Endothelial cell of umbilical vein (primary cell): ENCODE measurements around the gene PNCK. TPM values are rescaled to one million over a fixed set of nuclear protein-coding genes. Genes with fewer than 3 reads are reported as not detected.
"Not testable (repeated sequence)": the region's sequence is repeated elsewhere in the genome, so short reads cannot be mapped to it uniquely, and the experiment has no call there.

Experiments used
- BruUV-seq: library from RNA; stranded (reverse); fragments of 400-500 nt; replicated peaks from 2 replicates; lab custom pipeline; 2021; lab: Mats Ljungman, UMichigan
- CTCF ChIA-PET: fragments of 300-600, 350-600 bp; sonication (Branson Sonifier 250); formaldehyde crosslinking; loops from one replicate; lab custom pipeline; 2021; ENCODE audit warnings: antibody characterized with exemption, inconsistent platforms; lab: Charles Lee
- POLR2A ChIA-PET: fragments of 300-600, 350-600 bp; sonication (Branson Sonifier 250); formaldehyde crosslinking; loops from one replicate; lab custom pipeline; 2021; ENCODE audit warnings: antibody characterized with exemption, inconsistent platforms; lab: Charles Lee
- DNase-seq: peaks from one replicate; pipeline ENCODE4 v3.0.0-alpha.2; 2011; ENCODE audit warnings: low read depth, low spot score
- FAIRE-seq: peaks from 2 replicates; lab custom pipeline; 2011; peaks lifted over from hg19 to GRCh38; lab: Jason Lieb, UNC
- H2AFZ ChIP-seq: 2 replicates; pipeline ENCODE4 v1.6.0; 2012; ENCODE audit warnings: low read depth, low read length, control low read depth, inconsistent platforms
- H3K27ac ChIP-seq: 2 replicates; pipeline ENCODE4 v1.5.1; 2011; ENCODE audit warnings: low read depth, mild to moderate bottlenecking, control low read depth, low read length, moderate library complexity; ENCODE audit not compliant: insufficient read depth
- H3K27me3 ChIP-seq, 2 experiments: 2 replicates each; pipeline versions ENCODE4 v1.6.0 to v1.6.1; 2011; ENCODE audit warnings: low read length in 2 of 2, mixed read lengths in 1 of 2; ENCODE audit not compliant: control insufficient read depth in 2 of 2, insufficient read depth in 2 of 2
- H3K36me3 ChIP-seq, 2 experiments: 2 replicates in 1 of 2; 3 replicates in 1 of 2; pipeline ENCODE4 v1.5.1; 2011; ENCODE audit warnings: low read length in 2 of 2, mild to moderate bottlenecking in 1 of 2, moderate library complexity in 1 of 2; ENCODE audit not compliant: control insufficient read depth in 2 of 2, insufficient read depth in 2 of 2; ENCODE audit errors: extremely low read depth in 1 of 2
- H3K4me1 ChIP-seq: 3 replicates; pipeline ENCODE4 v1.5.1; 2011; ENCODE audit warnings: mild to moderate bottlenecking, low read length; ENCODE audit not compliant: control insufficient read depth, insufficient read depth; ENCODE audit errors: extremely low read depth
- H3K4me2 ChIP-seq: 2 replicates; pipeline ENCODE4 v1.6.1; 2011; ENCODE audit warnings: low read length, control low read depth, mixed read lengths; ENCODE audit not compliant: insufficient read depth
- H3K4me3 ChIP-seq, 3 experiments: fragments of 200-600 bp in 1 of 3; sonication (generic), shearing (Covaris generic) in 1 of 3; replicated peaks in 1 of 3; 2 replicates each; pipeline ENCODE4 v1.5.1; 2011 to 2016; ENCODE audit warnings: control low read depth in 3 of 3, low read length in 3 of 3, mild to moderate bottlenecking in 2 of 3, inconsistent platforms in 1 of 3, low read depth in 1 of 3, moderate library complexity in 1 of 3; ENCODE audit not compliant: insufficient read depth in 1 of 3
- H3K79me2 ChIP-seq: 2 replicates; pipeline ENCODE4 v1.6.0; 2012; ENCODE audit warnings: low read length, inconsistent platforms; ENCODE audit not compliant: control insufficient read depth, insufficient read depth
- H3K9ac ChIP-seq: replicated peaks from 2 replicates; pipeline ENCODE3; 2011; ENCODE audit warnings: low read length, control low read depth; ENCODE audit not compliant: insufficient read depth; ENCODE audit errors: extremely low read depth
- H3K9me1 ChIP-seq: replicated peaks from 3 replicates; pipeline ENCODE4 v1.6.0; 2011; ENCODE audit warnings: mild to moderate bottlenecking, low read length; ENCODE audit not compliant: control insufficient read depth, insufficient read depth; ENCODE audit errors: extremely low read depth
- H3K9me3 ChIP-seq: replicated peaks from 2 replicates; pipeline ENCODE4 v1.5.1; 2012; ENCODE audit warnings: low read length, inconsistent platforms; ENCODE audit not compliant: control insufficient read depth, insufficient read depth
- H4K20me1 ChIP-seq: replicated peaks from 2 replicates; pipeline ENCODE3; 2011; ENCODE audit warnings: mild to moderate bottlenecking, low read length; ENCODE audit not compliant: control insufficient read depth, insufficient read depth; ENCODE audit errors: extremely low read depth
- EZH2 ChIP-seq: IDR thresholded peaks from 2 replicates; pipeline ENCODE4 v1.6.1; 2012; ENCODE audit warnings: borderline replicate concordance, low read depth, mild to moderate bottlenecking, moderate library complexity, low read length, inconsistent platforms; ENCODE audit not compliant: severe bottlenecking
- FOS ChIP-seq: IDR thresholded peaks from 2 replicates; pipeline ENCODE4 v1.6.1; 2011; ENCODE audit warnings: mild to moderate bottlenecking, low read length, moderate library complexity, borderline replicate concordance; ENCODE audit not compliant: insufficient read depth
- GATA2 ChIP-seq: IDR thresholded peaks from 2 replicates; pipeline ENCODE4 v1.7.0; 2011; ENCODE audit warnings: low read depth, mild to moderate bottlenecking, moderate library complexity, mixed read lengths, low read length; ENCODE audit not compliant: insufficient read length, insufficient read depth
- JUN ChIP-seq: IDR thresholded peaks from 2 replicates; pipeline ENCODE4 v1.6.1; 2011; ENCODE audit warnings: borderline replicate concordance, low read depth; ENCODE audit not compliant: insufficient read length, insufficient read depth
- MAX ChIP-seq: IDR thresholded peaks from 2 replicates; pipeline ENCODE4 v1.6.1; 2011; ENCODE audit not compliant: insufficient read depth, insufficient read length
- MYC ChIP-seq: IDR thresholded peaks from one replicate; pipeline ENCODE4 v1.6.1; 2011; ENCODE audit warnings: mild to moderate bottlenecking, low read depth, low read length
- POLR2A ChIP-seq: IDR thresholded peaks from 2 replicates; pipeline ENCODE4 v1.6.1; 2012; ENCODE audit warnings: low read depth, mild to moderate bottlenecking, control low read depth, low read length
- POLR2AphosphoS5 ChIP-seq: IDR thresholded peaks from 2 replicates; pipeline ENCODE4 v1.6.1; 2012; ENCODE audit warnings: low read depth, mild to moderate bottlenecking, control low read depth, low read length, moderate library complexity; ENCODE audit not compliant: insufficient read depth
- dilution Hi-C: fragments of 300-500 bp; cut with MboI; formaldehyde crosslinking; loops from one replicate; pipeline ENCODE4 v1.15.0; 2019; ENCODE audit warnings: low sequenced_read_pairs; ENCODE audit not compliant: extremely low pct_ligation_motif_present
- intact Hi-C: fragments of 100-400 bp; cut with micrococcal nuclease; formaldehyde crosslinking; loops from one replicate; pipeline ENCODE4 v1.10.0; 2022
- polyA plus RNA-seq, 4 experiments: library from polyadenylated mRNA; depleted of rRNA in 3 of 4; stranded (reverse) in 3 of 4; unstranded in 1 of 4; fragments of >200 nt; gene quantifications; 2 replicates each; pipeline versions ENCODE4 v1.2.1 to v1.2.3, GENCODE V29; 2011 to 2012; ENCODE audit warnings: missing spikeins in 1 of 4
- total RNA-seq: library from RNA; stranded (reverse); gene quantifications from 2 replicates; pipeline ENCODE4 v1.2.3, GENCODE V29; 2021
- TF ChIP-seq, protein P1 (sequence below), 2 donors: IDR thresholded peaks; 1 replicate in 1 of 2; 2 replicates in 1 of 2; pipeline ENCODE4 v1.5.1; 2011; ENCODE audit warnings: low read length in 2 of 2, mild to moderate bottlenecking in 2 of 2, moderate library complexity in 2 of 2, control low read depth in 1 of 2, inconsistent platforms in 1 of 2, low read depth in 1 of 2; ENCODE audit not compliant: insufficient read depth in 1 of 2; ENCODE audit errors: extremely low read depth in 1 of 2

The PNCK gene
- total and polyA plus RNA-seq, 2 donors (not counting 3 experiments of a cell fraction or from before 2014, with no cell fraction given) = 0.12 TPM; not detected in 1

GRCh38 chrX:153694256-153694655, 20.6 kb upstream of the PNCK start:
- H3K4me3 ChIP-seq, H4K20me1 ChIP-seq, FAIRE-seq, H3K9me1 ChIP-seq, H3K9ac ChIP-seq, H2AFZ ChIP-seq, H3K4me2 ChIP-seq, H3K27ac ChIP-seq, intact Hi-C loops, CTCF ChIA-PET, POLR2A ChIA-PET, BruUV-seq, H3K36me3 ChIP-seq, DNase-seq, H3K79me2 ChIP-seq, dilution Hi-C loops, H3K27me3 ChIP-seq, H3K9me3 ChIP-seq, H3K4me1 ChIP-seq: not testable (repeated sequence)

- Histone ChIP-seq H3K9ac (no peak overlapping the region), H3K4me1 (peaks cover 4% of the 10 kb centered on the region), H2AFZ (no peak overlapping the region), H3K27ac (no peak overlapping the region), H3K9me3 (no peaks in the 10 kb centered on the region), H3K79me2 (no peaks in the 10 kb centered on the region), H3K4me2 (no peak overlapping the region), H3K27me3 (no peaks in the 10 kb centered on the region), H3K9me1 (no peaks in the 10 kb centered on the region), H4K20me1 (no peaks in the 10 kb centered on the region), H3K36me3 (peaks cover 0 to 3% of the 10 kb centered on the region in 2 experiments), H3K4me3 (no peak overlapping the region)
- CTCF ChIA-PET = no interaction called here
- dilution Hi-C loops = no loop called here
- no peak for FAIRE-seq
- POLR2A ChIA-PET = no interaction called here
- DNase-seq = no peak
- BruUV-seq = no TSS peak
- intact Hi-C loops = no loop called here
- TF ChIP-seq MYC (no peak), POLR2AphosphoS5 (no peak), FOS (no peak), EZH2 (no peak), JUN (no peak), MAX (no peak), GATA2 (no peak), POLR2A (no peak)
- TF ChIP-seq, protein P1, sequence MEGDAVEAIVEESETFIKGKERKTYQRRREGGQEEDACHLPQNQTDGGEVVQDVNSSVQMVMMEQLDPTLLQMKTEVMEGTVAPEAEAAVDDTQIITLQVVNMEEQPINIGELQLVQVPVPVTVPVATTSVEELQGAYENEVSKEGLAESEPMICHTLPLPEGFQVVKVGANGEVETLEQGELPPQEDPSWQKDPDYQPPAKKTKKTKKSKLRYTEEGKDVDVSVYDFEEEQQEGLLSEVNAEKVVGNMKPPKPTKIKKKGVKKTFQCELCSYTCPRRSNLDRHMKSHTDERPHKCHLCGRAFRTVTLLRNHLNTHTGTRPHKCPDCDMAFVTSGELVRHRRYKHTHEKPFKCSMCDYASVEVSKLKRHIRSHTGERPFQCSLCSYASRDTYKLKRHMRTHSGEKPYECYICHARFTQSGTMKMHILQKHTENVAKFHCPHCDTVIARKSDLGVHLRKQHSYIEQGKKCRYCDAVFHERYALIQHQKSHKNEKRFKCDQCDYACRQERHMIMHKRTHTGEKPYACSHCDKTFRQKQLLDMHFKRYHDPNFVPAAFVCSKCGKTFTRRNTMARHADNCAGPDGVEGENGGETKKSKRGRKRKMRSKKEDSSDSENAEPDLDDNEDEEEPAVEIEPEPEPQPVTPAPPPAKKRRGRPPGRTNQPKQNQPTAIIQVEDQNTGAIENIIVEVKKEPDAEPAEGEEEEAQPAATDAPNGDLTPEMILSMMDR (IDR thresholded peaks at IDR 0.05; ENCODE audit: extremely low read depth in 1 of 2, insufficient read depth in 1 of 2, low read depth in 1 of 2, low read length in 2 of 2) = no peak
These were observed 19.8 kb upstream of the PNCK start for GRCh38 chrX:153693216-153694086.
